Measurements from ENCODE around the gene PELI3. TPM values are rescaled to one million over a fixed set of nuclear protein-coding genes. Genes with fewer than 3 reads are reported as not detected.

Gene PELI3
- total and polyA plus RNA-seq, 10 of the 15 experiments (the other 5 are each of a cell fraction or from before 2014, with no cell fraction given), result 0.14 to 1.5 (median 0.66) TPM

GRCh38 chr11:66421492-66422205 lies 45.1 kb upstream of the PELI3 start (continued):
- peak in 1 of 2 experiments; percentile 36; a peak in 2 of 4 replicates for TF ChIP-seq BHLHE40 (IDR thresholded peaks at IDR 0.05; ENCODE audit: borderline replicate concordance in 1 of 2, low read depth in 2 of 2, low read length in 1 of 2)
- no peak for TF ChIP-seq EZH2 (IDR thresholded peaks at IDR 0.05; ENCODE audit: borderline replicate concordance, control insufficient read depth, low read depth, low read length)
- TF ChIP-seq IRF4 (IDR thresholded peaks at IDR 0.05; ENCODE audit: low read depth, low read length), result peak; percentile 88
- TF ChIP-seq, protein P1, sequence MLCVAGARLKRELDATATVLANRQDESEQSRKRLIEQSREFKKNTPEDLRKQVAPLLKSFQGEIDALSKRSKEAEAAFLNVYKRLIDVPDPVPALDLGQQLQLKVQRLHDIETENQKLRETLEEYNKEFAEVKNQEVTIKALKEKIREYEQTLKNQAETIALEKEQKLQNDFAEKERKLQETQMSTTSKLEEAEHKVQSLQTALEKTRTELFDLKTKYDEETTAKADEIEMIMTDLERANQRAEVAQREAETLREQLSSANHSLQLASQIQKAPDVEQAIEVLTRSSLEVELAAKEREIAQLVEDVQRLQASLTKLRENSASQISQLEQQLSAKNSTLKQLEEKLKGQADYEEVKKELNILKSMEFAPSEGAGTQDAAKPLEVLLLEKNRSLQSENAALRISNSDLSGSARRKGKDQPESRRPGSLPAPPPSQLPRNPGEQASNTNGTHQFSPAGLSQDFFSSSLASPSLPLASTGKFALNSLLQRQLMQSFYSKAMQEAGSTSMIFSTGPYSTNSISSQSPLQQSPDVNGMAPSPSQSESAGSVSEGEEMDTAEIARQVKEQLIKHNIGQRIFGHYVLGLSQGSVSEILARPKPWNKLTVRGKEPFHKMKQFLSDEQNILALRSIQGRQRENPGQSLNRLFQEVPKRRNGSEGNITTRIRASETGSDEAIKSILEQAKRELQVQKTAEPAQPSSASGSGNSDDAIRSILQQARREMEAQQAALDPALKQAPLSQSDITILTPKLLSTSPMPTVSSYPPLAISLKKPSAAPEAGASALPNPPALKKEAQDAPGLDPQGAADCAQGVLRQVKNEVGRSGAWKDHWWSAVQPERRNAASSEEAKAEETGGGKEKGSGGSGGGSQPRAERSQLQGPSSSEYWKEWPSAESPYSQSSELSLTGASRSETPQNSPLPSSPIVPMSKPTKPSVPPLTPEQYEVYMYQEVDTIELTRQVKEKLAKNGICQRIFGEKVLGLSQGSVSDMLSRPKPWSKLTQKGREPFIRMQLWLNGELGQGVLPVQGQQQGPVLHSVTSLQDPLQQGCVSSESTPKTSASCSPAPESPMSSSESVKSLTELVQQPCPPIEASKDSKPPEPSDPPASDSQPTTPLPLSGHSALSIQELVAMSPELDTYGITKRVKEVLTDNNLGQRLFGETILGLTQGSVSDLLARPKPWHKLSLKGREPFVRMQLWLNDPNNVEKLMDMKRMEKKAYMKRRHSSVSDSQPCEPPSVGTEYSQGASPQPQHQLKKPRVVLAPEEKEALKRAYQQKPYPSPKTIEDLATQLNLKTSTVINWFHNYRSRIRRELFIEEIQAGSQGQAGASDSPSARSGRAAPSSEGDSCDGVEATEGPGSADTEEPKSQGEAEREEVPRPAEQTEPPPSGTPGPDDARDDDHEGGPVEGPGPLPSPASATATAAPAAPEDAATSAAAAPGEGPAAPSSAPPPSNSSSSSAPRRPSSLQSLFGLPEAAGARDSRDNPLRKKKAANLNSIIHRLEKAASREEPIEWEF (IDR thresholded peaks at IDR 0.05; ENCODE audit: insufficient replicate concordance, low read depth, low read length), result no peak
- TF ChIP-seq, protein P2, sequence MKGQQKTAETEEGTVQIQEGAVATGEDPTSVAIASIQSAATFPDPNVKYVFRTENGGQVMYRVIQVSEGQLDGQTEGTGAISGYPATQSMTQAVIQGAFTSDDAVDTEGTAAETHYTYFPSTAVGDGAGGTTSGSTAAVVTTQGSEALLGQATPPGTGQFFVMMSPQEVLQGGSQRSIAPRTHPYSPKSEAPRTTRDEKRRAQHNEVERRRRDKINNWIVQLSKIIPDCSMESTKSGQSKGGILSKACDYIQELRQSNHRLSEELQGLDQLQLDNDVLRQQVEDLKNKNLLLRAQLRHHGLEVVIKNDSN (IDR thresholded peaks at IDR 0.05; ENCODE audit: borderline replicate concordance, extremely low read length, insufficient read depth, low read depth, low read length), result peak; percentile 11
- TF ChIP-seq ZNF24 (IDR thresholded peaks at IDR 0.05), result peak; percentile 93
- TF ChIP-seq, protein P3, sequence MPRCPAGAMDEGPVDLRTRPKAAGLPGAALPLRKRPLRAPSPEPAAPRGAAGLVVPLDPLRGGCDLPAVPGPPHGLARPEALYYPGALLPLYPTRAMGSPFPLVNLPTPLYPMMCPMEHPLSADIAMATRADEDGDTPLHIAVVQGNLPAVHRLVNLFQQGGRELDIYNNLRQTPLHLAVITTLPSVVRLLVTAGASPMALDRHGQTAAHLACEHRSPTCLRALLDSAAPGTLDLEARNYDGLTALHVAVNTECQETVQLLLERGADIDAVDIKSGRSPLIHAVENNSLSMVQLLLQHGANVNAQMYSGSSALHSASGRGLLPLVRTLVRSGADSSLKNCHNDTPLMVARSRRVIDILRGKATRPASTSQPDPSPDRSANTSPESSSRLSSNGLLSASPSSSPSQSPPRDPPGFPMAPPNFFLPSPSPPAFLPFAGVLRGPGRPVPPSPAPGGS (IDR thresholded peaks at IDR 0.05; ENCODE audit: borderline replicate concordance, insufficient read depth, low read depth, low read length, poor library complexity, severe bottlenecking), result no peak
- no peak for TF ChIP-seq SMC3 (IDR thresholded peaks at IDR 0.05; ENCODE audit: borderline replicate concordance, low read length)
- peak; percentile 56; the same call in 1 of the 2 replicates for TF ChIP-seq NFIC (IDR thresholded peaks at IDR 0.05; ENCODE audit: low read depth, low read length)
- peak; percentile 35; the same call in 1 of the 2 replicates for TF ChIP-seq RELB (IDR thresholded peaks at IDR 0.05; ENCODE audit: low read depth)
- no peak for TF ChIP-seq EP300 (IDR thresholded peaks at IDR 0.05; ENCODE audit: borderline replicate concordance in 1 of 2, control insufficient read depth in 1 of 2, low read depth in 2 of 2, low read length in 2 of 2)
- TF ChIP-seq RFX5 (IDR thresholded peaks at IDR 0.05; ENCODE audit: low read depth, low read length), result peak; percentile 67; the same call in 1 of the 2 replicates
- TF ChIP-seq ZNF207 (IDR thresholded peaks at IDR 0.05; ENCODE audit: borderline replicate concordance), result peak; percentile 95; the same call in 1 of the 2 replicates
- peak; percentile 91 for TF ChIP-seq CBFB (IDR thresholded peaks at IDR 0.05; ENCODE audit: low read depth)
- no peak for TF ChIP-seq ATF3 (IDR thresholded peaks at IDR 0.05; ENCODE audit: borderline replicate concordance, extremely low read depth, low read depth, low read length)
- TF ChIP-seq FOXM1 (IDR thresholded peaks at IDR 0.05; ENCODE audit: low read depth, low read length), result 0 out of 2 replicates have a peak, but pooled peaks have one; percentile 46

Measured in GM12878 (cell line).